Activated CD8-positive, alpha-beta memory T cell treated with anti-CD3 and anti-CD28 coated beads, Interleukin-2, amount 10 ng/mL, durations not matched to agents 7 days and 5 days (primary cell): ENCODE results near the gene GGA1. TPM values are rescaled to one million over a fixed set of nuclear protein-coding genes. Genes with fewer than 3 reads are reported as not detected.

ENCODE experiments used
- ATAC-seq: fragments of 150-1000 bp; cut with Tn5 transposase; one replicate; pipeline ENCODE4 v1.10.0; 2021; ENCODE audit warnings: moderate library complexity
- CTCF ChIA-PET: fragments of 350-600 bp; sonication (Branson Sonifier 250); formaldehyde crosslinking; loops from one replicate; lab custom pipeline; 2021; ENCODE audit warnings: antibody characterized with exemption; lab: Charles Lee
- DNase-seq: peaks from one replicate; pipeline ENCODE4 v3.0.0-alpha.2; 2020
- H3K27ac Mint-ChIP-seq: one replicate; pipeline ENCODE4 v1.8.0; 2021; ENCODE audit warnings: mild to moderate bottlenecking, mixed read lengths
- H3K27me3 Mint-ChIP-seq: one replicate; pipeline ENCODE4 v1.8.0; 2021; ENCODE audit warnings: mixed read lengths
- H3K36me3 Mint-ChIP-seq: one replicate; pipeline ENCODE4 v1.8.0; 2021; ENCODE audit warnings: mild to moderate bottlenecking, mixed read lengths
- H3K4me1 Mint-ChIP-seq: one replicate; pipeline ENCODE4 v1.8.0; 2021; ENCODE audit warnings: mixed read lengths
- H3K4me3 Mint-ChIP-seq: one replicate; pipeline ENCODE4 v1.8.0; 2021; ENCODE audit warnings: mild to moderate bottlenecking, moderate library complexity, mixed read lengths
- H3K9me3 Mint-ChIP-seq: one replicate; pipeline ENCODE4 v1.8.0; 2022; ENCODE audit warnings: low read depth, mixed read lengths
- total RNA-seq, 2 experiments: library from RNA; stranded (reverse); gene quantifications; one replicate each; pipeline ENCODE4 v1.2.3, GENCODE V29; 2021

Gene GGA1
- total RNA-seq, 2 experiments from 2014 or later: 76.9 to 85.9 TPM

- ATAC-seq: no peak
- peaks cover 35% of the 10 kb centered on the region for H3K4me1 Mint-ChIP-seq
- H3K27ac Mint-ChIP-seq: peak overlapping the region; percentile 57
- H3K27me3 Mint-ChIP-seq: no peaks in the 10 kb centered on the region
- DNase-seq: no peak
- no peak overlapping the region for H3K4me3 Mint-ChIP-seq
- CTCF ChIA-PET: interaction anchor here (1.2 to 41.1 kb wide), 5 partner anchors 9 to 66 kb away, joined by 5 to 1064 read pairs (median 13); partner anchors contain the start of genes PDXP and SH3BP1
- H3K36me3 Mint-ChIP-seq: peaks cover 5% of the 10 kb centered on the region
- no peaks in the 10 kb centered on the region for H3K9me3 Mint-ChIP-seq
These were observed 63.7 kb downstream of the GGA1 start for GRCh38 chr22:37672206-37672919.

GRCh38 chr22:37672920-37673455, 64.4 kb downstream of the GGA1 start:
- Mint-ChIP-seq H3K27ac (no peak overlapping the region), H3K4me1 (peaks cover 41% of the 10 kb centered on the region), H3K9me3 (no peaks in the 10 kb centered on the region), H3K36me3 (peaks cover 10% of the 10 kb centered on the region), H3K4me3 (no peak overlapping the region), H3K27me3 (no peaks in the 10 kb centered on the region)
- CTCF ChIA-PET: interaction anchor here (1.5 to 41.1 kb wide), 3 partner anchors 11 to 39 kb away, joined by 4 to 1064 read pairs (median 75); partner anchors contain the start of genes PDXP and SH3BP1
- no peak for ATAC-seq
- no peak for DNase-seq

GRCh38 chr22:37674248-37674647, 65.6 kb downstream of the GGA1 start:
- Mint-ChIP-seq H3K4me3 (peak overlapping the region; percentile 35), H3K9me3 (no peaks in the 10 kb centered on the region), H3K4me1 (peaks cover 45% of the 10 kb centered on the region), H3K27ac (peak overlapping the region; percentile 73), H3K27me3 (no peaks in the 10 kb centered on the region), H3K36me3 (peaks cover 14% of the 10 kb centered on the region)
- CTCF ChIA-PET: interaction anchor here (1.1 to 41.1 kb wide), 8 partner anchors 9 to 143 kb away, joined by 4 to 1064 read pairs (median 12); partner anchors contain the start of genes GGA1, NOL12, PDXP and SH3BP1
- DNase-seq (no peak), ATAC-seq (no peak)

GRCh38 chr22:37674951-37675929, 66.6 kb downstream of the GGA1 start, which contains the start of gene LGALS1:
Gene LGALS1 (plus strand): TSS chr22:37675636. CDS start chr22:37675703, 67 bp downstream.
- DNase-seq: peak; percentile 93
- CTCF ChIA-PET: interaction anchor here (0.8 to 41.1 kb wide), 13 partner anchors 11 to 142 kb away, joined by 3 to 1064 read pairs (median 4); partner anchors contain the start of genes GGA1, NOL12, PDXP and SH3BP1
- Mint-ChIP-seq H3K36me3 (peaks cover 20% of the 10 kb centered on the region), H3K4me3 (peak within 1 kb of the TSS; percentile 83), H3K27ac (peak within 1 kb of the TSS; percentile 97), H3K9me3 (no peaks in the 10 kb centered on the region), H3K4me1 (peaks cover 49% of the 10 kb centered on the region), H3K27me3 (no peaks in the 10 kb centered on the region)
- peak; percentile 68 for ATAC-seq

GRCh38 chr22:37675930-37676735, 67.5 kb downstream of the GGA1 start:
- peak; percentile 1 for ATAC-seq
- H3K27me3 Mint-ChIP-seq: no peaks in the 10 kb centered on the region
- CTCF ChIA-PET: interaction anchor here (0.8 to 41.1 kb wide), 9 partner anchors 10 to 141 kb away, joined by 3 to 1064 read pairs (median 11); partner anchors contain the start of genes GGA1, NOL12, PDXP and SH3BP1
- peak overlapping the region; percentile 97 for H3K27ac Mint-ChIP-seq
- peak overlapping the region; percentile 83 for H3K4me3 Mint-ChIP-seq
- peaks cover 57% of the 10 kb centered on the region for H3K4me1 Mint-ChIP-seq
- H3K9me3 Mint-ChIP-seq: no peaks in the 10 kb centered on the region
- DNase-seq: peak; percentile 63
- peaks cover 20% of the 10 kb centered on the region for H3K36me3 Mint-ChIP-seq

- H3K4me3 Mint-ChIP-seq: peak overlapping the region; percentile 83
- peaks cover 64% of the 10 kb centered on the region for H3K4me1 Mint-ChIP-seq
- no peaks in the 10 kb centered on the region for H3K9me3 Mint-ChIP-seq
- H3K27ac Mint-ChIP-seq: peak overlapping the region; percentile 97
- peaks cover 20% of the 10 kb centered on the region for H3K36me3 Mint-ChIP-seq
- DNase-seq (peak; percentile 96), ATAC-seq (peak; percentile 70)
- H3K27me3 Mint-ChIP-seq: no peaks in the 10 kb centered on the region
- CTCF ChIA-PET: interaction anchor here (0.6 to 41.1 kb wide), 8 partner anchors 9 to 97 kb away, joined by 3 to 1064 read pairs (median 5); partner anchors contain the start of genes GGA1, LGALS2, NOL12 and PDXP
These were observed 68.3 kb downstream of the GGA1 start for GRCh38 chr22:37676736-37677492.

GRCh38 chr22:37677493-37677974, 68.9 kb downstream of the GGA1 start:
- Mint-ChIP-seq H3K9me3 (no peaks in the 10 kb centered on the region), H3K4me3 (peak overlapping the region; percentile 83), H3K36me3 (peaks cover 20% of the 10 kb centered on the region), H3K27me3 (no peaks in the 10 kb centered on the region), H3K4me1 (peaks cover 58% of the 10 kb centered on the region), H3K27ac (peak overlapping the region; percentile 97)
- ATAC-seq (peak; percentile 10), DNase-seq (no peak)
- CTCF ChIA-PET: interaction anchor here (0.6 to 41.1 kb wide), 8 partner anchors 8 to 97 kb away, joined by 3 to 1064 read pairs (median 4); partner anchors contain the start of genes GGA1, LGALS2, NOL12 and PDXP

- ATAC-seq: no peak
- Mint-ChIP-seq H3K4me3 (peak overlapping the region; percentile 83), H3K27ac (peak overlapping the region; percentile 97), H3K27me3 (no peaks in the 10 kb centered on the region), H3K9me3 (no peaks in the 10 kb centered on the region), H3K36me3 (peaks cover 20% of the 10 kb centered on the region), H3K4me1 (peaks cover 50% of the 10 kb centered on the region)
- no peak for DNase-seq
- CTCF ChIA-PET: interaction anchor here (0.8 to 41.1 kb wide), 5 partner anchors 19 to 70 kb away, joined by 3 to 1064 read pairs (median 75); partner anchors contain the start of genes GGA1, PDXP and SH3BP1
These were observed 69.7 kb downstream of the GGA1 start for GRCh38 chr22:37678372-37678771.

GRCh38 chr22:37679670-37680069, 71.0 kb downstream of the GGA1 start:
- peak overlapping the region; percentile 41 for H3K27ac Mint-ChIP-seq
- ATAC-seq (no peak), DNase-seq (no peak)
- H3K36me3 Mint-ChIP-seq: peaks cover 20% of the 10 kb centered on the region
- no peaks in the 10 kb centered on the region for H3K9me3 Mint-ChIP-seq
- CTCF ChIA-PET: interaction anchor here (2.2 to 41.1 kb wide), 4 partner anchors 12 to 70 kb away, joined by 14 to 1064 read pairs (median 141); partner anchors contain the start of genes GGA1, PDXP and SH3BP1
- H3K27me3 Mint-ChIP-seq: no peaks in the 10 kb centered on the region
- no peak overlapping the region for H3K4me3 Mint-ChIP-seq
- peaks cover 40% of the 10 kb centered on the region for H3K4me1 Mint-ChIP-seq

GRCh38 chr22:37680191-37680851, 71.7 kb downstream of the GGA1 start:
- Mint-ChIP-seq H3K4me3 (no peak overlapping the region), H3K9me3 (no peaks in the 10 kb centered on the region), H3K27ac (peak overlapping the region; percentile 60), H3K36me3 (peaks cover 20% of the 10 kb centered on the region), H3K4me1 (peaks cover 37% of the 10 kb centered on the region), H3K27me3 (no peaks in the 10 kb centered on the region)
- no peak for ATAC-seq
- CTCF ChIA-PET: interaction anchor here (1.4 to 41.1 kb wide), 8 partner anchors 9 to 142 kb away, joined by 4 to 1064 read pairs (median 12); partner anchors contain the start of genes GGA1, PDXP and SH3BP1
- no peak for DNase-seq
